Stimulated activated naive CD4-positive, alpha-beta T cell (primary cell): Measurements from ENCODE around the gene SLC29A1.
A peak's percentile ranks its signal among the peaks of the same experiment; 100 is the strongest.
"Not testable (repeated sequence)": the region's sequence is repeated elsewhere in the genome, so short reads cannot be mapped to it uniquely, and the experiment has no call there.

ENCODE experiments used
- DNase-seq, 6 experiments: peaks; one replicate each; lab custom pipeline; 2025; lab: John Stamatoyannopoulos, UW

The SLC29A1 gene

DNA sequence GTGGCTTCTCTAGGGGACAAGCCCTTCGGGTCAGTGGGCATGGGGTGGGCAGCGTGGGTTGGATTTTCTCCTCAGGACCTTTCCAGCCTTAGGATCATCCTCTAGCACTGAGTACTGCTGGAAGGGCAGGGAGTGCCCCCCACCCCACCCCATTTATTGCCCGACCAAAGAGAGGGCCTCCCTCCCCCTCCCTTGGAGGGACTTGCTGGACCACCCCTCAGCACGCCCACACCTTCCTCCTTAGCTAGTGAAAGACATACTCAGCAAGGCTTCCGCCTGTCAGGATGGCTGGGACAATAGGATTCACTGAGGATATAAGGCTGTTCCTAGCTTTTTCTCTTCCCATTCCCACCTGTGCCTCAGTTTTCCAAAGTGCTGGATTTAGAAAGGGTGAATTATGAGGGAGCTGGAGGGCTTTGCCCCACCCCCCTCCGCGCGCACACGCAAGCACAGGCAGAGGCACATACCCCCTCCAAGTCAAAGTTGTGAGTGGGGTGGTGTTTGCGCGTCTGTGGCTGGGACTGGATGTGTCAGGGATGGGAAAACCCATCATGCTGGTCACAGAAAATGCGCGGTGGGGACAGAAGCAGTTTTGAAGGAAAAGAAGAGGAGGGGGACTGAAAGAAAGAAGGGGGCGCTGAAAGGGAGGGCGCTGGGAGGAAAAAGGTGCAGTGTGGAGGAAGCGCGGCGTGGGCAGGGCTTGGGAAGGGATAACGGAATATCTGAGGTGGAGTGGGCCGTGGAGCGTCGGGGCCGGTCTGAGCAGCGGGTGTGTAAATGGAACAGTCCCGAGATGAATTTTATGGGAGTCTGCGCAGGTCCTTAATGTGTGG is 693 bp upstream of the SLC29A1 start:
- peak in 2 of 6 experiments; percentile 21 to 30 for DNase-seq

DNA sequence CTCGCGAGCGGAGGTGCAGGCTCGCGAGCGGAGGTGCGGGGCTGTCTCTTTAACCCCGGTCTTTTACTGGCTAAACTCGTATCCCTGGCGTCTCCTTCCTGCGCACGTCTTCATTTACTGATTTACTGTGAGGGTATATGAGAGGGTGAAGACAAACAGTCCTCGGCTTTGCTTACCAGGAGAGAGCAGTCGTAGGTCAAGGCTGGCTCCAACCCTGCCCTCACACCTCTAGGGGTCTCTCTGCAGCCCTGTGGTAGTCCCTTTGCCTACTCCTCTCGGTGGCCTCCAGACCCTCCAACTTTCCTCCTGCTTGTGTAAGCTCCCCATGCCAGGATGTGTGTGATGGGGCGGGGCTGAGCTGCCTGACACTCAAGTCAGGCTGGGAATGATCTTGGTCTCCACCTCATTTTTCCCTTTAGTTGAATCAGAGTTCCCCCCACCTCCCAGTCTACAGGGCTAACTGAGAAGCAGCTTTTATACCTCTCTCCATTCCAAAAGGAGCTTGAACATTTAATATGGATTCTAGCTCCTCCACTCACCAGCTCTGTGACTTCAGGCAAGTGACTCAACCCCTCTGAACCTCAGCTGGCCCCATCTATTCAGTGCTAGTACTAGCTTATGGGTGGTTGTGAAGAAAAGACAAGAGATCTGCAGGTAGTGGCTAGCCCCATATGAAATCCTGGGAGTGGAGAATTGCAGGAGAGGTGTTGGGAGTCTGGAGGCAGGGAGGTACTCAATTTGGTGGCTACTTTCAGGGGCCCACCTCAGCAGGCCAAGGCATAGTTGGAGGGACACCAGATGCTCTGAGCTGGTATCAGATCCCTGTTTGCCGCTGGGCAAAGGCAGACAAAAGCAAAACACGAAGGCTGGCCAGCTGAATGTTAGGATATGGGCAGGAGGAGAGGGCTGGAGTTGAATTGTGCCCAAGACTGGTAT is 902 bp downstream of the SLC29A1 start:
- DNase-seq: peak in 2 of 6 experiments; percentile 17 to 52

DNA sequence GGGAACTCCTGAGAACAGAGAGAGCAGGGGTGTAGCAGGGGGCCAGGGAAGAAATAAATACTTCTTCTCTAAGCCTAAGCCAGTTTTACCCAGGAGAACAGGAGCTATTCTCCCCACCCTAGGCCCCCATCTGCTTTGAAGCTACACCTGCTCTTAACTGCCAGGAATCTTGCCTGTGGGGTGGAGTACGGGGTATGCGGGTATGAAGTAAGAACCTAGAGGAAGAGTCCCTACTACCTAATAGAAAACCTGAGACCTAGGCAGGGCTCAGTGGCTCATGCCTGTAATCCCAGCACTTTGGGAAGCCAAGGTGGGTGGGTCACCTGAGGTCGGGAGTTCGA is 1.5 kb downstream of the SLC29A1 start:
- DNase-seq: no peak

DNA sequence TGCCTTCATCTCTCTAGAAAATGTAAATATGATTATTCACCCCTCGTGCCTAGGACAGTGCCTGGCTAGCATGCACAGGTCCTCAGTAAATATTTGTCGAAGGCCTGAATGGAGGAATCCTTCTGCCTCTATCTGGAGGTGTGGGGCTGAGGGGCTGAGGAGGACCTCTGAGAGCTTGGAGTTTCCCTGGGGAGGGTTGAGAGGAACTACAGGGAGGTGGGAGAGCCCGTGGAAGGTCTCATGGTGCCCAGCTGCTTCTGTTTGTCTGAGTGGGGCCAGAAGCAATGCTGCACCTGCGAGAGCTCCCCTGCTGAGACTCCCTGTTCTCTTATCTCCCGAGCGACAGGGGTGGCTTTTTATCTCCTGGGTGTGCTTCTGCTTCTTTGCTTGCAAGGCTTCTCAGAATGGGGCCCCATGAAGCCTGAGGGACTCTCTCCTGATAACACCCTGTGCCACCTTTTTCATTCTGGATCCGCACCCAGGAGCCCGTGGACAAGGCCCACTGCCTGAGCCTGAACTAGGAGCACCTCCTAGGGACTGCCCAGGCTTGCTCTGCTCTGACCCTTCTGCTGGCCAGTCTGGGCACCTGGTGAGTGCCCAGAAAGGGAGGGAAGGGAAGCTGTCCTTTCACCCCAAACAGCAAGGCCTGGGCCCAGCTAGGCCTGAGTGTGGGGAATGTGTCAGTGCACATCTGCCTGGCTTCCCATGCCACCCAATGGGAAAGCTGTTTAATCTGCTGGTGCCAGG is 2.4 kb downstream of the SLC29A1 start:
- DNase-seq: no peak

DNA sequence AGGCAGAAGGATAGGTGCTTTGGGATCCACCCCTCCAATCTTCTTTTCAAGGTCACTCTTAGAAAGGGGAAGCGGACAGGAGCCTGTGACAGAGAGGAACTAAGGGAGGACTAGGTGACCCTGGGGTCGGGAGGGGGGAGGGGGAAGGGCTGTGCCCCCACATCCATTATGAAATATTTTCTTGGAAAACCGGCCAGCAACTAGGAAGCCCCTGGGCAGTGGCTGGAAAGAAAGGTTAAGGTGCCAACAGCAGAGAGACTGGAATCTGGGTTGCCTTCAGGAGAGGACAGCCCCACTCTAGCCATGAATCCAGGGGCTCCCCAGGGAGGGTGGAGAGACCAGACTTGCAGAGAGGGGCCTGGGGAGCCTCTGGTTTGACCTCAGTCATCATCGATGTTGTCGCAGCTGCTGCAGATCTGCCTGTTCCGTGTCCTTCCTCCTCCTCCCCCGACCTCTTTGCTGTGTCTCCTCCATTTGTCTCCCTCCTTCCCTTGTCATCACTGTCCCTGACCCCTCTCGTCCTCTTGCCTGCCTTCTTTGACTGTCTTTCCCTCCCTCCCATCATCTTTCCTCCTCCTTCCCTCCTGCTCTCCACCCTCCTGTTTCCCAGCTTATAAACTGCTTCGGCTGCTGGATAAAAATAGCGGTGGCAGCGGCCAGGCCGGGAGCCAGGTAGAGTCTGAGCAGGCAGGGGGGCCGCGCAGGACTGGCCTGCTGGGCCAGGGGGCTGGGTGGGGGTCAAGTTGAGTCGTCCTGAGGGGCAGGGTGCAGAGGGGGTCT is 3.2 kb downstream of the SLC29A1 start:
- DNase-seq: no peak

DNA sequence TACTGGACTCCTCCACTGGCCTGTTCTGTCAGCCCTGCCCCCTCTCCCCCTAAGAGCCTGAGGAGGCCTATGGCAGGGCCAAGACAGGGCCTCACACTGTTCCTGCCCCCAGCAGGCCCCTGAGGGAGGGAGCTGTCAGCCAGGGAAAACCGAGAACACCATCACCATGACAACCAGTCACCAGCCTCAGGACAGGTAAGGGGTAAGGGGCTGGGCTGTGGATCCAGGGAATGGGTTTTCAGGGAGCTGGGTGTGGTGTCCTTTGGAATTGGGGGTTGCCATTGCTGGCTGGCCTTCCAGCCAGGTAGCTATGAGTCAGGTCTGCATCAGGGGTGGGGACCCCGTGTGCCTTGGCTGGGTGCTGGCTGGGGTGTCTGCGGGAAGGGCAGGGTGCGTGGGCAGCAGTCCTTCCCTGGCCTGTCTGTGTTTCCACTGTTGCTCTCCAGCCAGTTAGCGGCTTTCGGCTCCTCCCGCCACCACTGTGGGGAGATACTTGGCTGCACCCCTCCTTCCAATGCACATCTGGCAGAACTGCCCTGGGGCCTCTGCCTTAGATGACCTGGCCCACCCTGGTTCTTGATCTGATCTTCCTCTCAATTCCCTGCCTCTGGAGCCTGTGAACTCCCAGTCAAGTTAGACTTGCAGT is 3.9 kb downstream of the SLC29A1 start:
- no peak for DNase-seq

DNA sequence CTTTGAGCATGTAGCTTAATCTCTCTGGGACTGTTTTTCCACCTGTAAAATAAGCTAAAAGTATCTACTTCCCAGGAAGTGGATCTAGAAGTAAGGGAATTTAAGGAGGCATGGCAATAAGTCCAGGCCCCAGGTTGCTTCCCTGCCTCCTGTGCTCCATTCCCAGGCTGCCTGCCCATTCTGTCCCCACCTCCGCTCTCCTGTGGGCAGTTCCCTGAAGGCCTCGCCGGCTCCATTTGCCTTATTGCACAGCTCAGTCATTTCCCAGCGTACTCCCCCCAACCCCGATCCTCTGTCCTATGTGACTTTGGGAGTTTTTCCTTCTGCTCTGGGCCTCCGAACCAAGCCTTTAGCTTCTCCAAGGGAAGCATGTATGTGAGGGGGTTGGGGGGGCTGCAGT is 4.6 kb downstream of the SLC29A1 start:
- DNase-seq: no peak

DNA sequence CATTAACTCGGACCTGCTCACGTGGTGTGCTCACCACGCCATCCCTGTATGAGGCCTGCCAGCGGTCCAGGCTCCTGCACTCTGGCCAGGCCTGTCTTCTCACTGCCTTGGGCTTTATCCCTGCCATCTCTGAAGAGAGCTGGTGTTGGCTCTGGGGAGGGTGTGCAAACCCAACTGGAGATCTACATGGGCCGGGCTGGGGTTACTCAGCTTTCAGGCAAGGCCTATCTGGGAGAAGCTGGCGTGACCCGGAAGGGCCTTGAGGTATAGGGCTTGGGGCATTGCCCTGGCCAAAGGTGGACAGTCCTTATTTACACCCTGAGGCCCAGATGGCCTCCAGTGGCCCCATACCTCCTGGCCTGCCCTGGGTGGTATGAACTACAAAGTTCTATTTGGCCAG is 5.0 kb downstream of the SLC29A1 start:
- DNase-seq: no peak

DNA sequence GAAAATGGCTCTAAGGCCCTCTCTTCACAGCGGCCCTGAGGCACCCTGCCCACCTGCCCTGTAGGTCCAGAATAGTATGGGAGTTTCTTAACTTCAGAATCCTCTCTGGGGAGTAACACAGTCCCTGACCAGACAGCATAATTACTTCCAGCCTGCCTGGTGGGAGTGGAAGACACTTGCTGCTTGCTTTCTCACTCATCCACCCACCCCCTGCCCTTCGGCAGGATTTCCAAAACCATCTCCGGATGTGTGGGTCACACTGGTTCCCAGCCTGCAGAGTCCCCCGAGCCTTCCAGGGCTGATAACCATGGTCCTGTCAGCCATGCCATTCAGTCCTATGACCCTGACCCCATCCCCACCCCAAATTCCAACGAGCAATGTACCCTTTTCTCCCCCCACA is 5.4 kb downstream of the SLC29A1 start:
- DNase-seq: no peak

DNA sequence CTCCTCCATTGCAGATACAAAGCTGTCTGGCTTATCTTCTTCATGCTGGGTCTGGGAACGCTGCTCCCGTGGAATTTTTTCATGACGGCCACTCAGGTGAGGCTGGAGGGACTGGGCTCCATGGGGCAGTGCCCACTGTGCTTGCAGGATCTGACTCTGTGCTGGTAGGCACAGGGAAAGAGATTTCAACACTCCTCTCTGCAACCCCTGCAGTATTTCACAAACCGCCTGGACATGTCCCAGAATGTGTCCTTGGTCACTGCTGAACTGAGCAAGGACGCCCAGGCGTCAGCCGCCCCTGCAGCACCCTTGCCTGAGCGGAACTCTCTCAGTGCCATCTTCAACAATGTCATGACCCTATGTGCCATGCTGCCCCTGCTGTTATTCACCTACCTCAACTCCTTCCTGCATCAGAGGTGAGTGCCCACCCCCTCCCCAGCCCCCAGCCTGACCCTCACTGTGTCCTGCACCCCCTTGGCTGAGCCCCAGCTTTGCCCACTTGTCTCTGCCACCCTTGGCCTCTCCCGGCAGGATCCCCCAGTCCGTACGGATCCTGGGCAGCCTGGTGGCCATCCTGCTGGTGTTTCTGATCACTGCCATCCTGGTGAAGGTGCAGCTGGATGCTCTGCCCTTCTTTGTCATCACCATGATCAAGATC is 6.1 kb downstream of the SLC29A1 start:
- DNase-seq: no peak

DNA sequence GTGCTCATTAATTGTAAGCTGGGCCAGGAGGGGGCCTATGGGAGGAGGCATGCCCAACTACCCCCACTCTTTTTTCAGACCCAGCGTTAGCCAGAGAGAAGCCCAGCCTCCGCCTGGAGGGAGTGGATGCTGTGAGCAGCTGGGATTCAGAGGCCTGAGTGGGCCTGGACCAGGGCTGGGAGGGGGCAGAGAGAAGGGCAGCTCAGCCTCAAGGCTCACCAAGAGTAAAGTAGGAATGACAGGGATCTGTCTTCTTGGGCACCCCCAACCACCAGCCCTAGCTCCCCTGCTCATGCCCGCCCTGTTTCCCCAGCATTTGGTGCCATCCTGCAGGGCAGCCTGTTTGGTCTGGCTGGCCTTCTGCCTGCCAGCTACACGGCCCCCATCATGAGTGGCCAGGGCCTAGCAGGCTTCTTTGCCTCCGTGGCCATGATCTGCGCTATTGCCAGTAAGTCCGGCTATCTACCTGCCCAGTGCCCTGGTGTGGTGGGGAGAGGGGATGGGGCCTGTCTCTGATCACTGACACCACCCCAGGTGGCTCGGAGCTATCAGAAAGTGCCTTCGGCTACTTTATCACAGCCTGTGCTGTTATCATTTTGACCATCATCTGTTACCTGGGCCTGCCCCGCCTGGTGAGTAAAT is 6.8 kb downstream of the SLC29A1 start:
- no peak for DNase-seq

DNA sequence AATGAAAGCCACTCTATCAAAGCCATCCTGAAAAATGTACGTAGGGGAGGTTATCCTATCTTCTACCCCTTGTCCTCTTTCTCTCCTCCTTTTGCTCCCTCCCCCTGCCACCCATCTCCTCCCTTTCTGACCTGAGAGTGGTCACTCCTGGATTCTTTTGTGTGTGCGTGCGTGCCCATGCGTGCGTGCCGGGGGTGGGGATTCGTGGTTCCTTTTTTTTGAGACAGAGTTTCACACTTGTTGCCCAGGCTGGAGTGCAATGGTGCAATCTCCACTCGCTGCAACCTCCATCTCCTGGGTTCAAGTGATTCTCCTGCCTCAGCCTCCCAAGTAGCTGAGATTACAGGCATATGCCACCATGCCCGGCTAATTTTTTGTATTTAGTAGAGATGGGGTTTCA is 8.0 kb downstream of the SLC29A1 start:
- not testable (repeated sequence) for DNase-seq

DNA sequence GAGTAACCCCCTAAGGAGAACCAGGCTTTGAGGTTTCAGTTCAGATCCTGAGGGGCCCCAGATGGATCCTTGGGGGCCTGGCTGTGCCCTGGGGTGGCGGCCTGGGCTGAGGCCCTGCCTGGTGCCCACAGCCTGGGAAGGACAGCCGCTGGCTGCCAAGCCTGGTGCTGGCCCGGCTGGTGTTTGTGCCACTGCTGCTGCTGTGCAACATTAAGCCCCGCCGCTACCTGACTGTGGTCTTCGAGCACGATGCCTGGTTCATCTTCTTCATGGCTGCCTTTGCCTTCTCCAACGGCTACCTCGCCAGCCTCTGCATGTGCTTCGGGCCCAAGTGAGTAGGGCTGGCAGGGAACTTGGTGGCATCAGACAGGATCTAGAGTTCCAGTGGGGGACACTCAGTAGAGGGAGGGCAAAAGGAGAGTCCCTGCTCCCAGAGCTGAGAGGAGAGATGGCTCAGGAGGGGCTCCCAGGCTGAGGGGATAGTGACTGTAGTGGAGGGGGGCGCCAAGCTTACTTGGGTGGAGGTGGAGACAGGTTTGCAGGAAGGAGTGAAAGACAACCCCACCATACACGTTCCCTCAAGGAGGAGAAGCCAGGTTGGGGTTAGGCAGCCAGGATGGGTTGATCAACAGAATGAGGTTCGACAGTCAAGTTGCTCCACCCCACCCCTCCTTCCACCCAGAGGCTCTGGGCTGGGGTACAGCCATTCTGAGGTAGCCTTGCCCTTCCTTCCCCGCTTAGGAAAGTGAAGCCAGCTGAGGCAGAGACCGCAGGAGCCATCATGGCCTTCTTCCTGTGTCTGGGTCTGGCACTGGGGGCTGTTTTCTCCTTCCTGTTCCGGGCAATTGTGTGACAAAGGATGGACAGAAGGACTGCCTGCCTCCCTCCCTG is 9.5 kb downstream of the SLC29A1 start:
- DNase-seq: no peak

DNA sequence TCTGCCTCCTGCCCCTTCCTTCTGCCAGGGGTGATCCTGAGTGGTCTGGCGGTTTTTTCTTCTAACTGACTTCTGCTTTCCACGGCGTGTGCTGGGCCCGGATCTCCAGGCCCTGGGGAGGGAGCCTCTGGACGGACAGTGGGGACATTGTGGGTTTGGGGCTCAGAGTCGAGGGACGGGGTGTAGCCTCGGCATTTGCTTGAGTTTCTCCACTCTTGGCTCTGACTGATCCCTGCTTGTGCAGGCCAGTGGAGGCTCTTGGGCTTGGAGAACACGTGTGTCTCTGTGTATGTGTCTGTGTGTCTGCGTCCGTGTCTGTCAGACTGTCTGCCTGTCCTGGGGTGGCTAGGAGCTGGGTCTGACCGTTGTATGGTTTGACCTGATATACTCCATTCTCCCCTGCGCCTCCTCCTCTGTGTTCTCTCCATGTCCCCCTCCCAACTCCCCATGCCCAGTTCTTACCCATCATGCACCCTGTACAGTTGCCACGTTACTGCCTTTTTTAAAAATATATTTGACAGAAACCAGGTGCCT is 10.2 kb downstream of the SLC29A1 start:
- no peak for DNase-seq

DNA sequence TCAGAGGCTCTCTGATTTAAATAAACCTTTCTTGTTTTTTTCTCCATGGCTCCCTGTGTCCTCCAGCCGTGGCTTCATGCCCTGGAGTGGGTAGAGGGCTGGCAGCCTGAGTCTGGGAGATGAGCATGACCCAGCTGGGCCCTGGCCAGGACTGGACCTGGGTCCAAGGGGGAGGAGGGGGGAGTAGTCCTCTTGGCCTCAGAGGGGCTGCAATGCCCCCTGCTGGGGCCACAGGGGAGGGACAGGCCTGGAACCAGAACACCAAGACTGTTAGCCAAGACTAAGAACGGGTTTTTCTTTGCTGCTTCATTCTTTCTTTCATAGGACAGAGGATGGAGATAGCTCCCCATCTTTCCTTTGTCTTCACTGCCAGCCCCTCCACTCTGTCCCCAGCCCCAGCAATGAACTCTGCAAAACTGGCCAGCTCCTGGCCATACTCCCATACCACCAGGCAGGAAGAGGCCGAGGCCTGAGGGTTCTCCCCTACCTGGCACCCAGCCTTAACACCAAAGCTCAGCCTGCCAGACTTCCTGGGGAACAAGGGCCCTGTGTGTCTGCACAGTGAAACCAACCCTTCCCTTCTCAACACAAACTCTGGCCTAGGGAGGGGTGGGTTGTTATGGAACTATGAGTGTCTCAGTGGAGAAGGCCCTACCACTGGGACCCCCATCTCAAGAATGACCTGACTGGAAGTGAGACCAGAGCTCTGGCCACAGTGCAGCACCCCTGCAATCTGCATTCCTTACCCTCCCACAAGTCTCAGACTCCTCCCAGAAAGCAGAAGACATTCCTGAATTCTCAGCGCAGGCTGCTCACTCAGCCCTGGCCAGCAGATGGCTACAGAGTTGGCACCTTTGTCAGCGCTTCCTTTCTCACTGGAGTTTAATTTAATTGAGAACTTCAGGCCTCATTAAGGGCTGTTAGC is 11.0 kb downstream of the SLC29A1 start:
- no peak for DNase-seq

DNA sequence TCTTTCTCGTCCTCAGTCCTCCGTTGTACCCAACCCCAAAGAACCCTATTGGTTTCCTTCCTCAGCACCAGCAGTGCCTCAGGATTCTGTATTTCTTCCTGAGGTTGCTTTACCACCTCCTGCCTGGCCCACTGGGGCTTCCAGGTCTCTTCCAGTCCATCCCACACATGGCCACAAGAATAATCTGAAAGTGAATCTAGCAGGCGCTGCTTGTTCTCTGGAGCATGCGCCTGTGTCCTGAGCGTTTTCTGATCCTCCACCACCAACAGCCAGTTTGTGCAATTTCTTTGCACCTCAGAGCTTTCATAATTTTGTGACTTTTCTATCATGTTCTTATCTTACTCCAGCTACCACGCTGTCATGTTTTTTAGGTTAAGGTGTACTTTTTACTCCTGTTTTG is 11.9 kb downstream of the SLC29A1 start:
- no peak for DNase-seq

DNA sequence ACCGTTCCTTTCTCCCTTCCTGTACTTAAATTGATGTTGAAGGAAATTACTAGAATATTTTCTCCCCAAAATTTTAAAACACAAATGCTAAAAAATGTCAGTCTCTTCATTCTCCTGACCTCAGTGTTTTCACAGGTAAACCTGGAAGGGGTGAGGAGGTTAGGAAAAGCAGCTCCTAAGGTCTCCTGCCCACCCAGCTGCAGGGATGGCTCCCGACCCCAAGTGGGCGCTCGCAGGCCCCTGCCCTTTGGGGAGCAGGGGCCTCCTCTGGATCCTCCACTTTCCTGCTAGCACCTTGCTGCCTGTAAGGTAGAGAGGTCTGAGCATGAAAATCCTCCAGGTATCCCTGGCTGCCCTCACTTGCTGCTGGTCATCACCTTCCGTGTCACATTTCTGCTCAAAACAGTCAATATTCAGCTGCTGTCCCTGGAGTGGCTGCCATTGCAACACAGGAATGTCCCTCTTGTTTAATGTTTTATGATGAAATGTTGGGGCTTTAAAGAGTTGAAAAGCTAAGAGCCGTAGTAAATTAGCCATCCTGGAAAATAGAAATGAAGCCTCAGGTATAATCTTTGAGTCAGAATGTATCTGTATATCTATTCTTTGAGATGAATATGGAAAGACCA is 12.6 kb downstream of the SLC29A1 start:
- DNase-seq: no peak
